MM.1S (cell line): ENCODE data around the gene GNAL.

Experiments
- DNase-seq: peaks from one replicate; pipeline ENCODE4 v3.0.0-alpha.2; 2015
- H2AFZ ChIP-seq: fragments of 300-600 bp; sonication (generic); 2 replicates; pipeline ENCODE4 v1.6.0; 2016; ENCODE audit warnings: antibody characterized with exemption, low read length
- H3F3A ChIP-seq: fragments of 300-600 bp; sonication (generic); 2 replicates; pipeline ENCODE4 v1.6.1; 2016; ENCODE audit warnings: mild to moderate bottlenecking, antibody characterized with exemption, low read length, moderate library complexity, mixed read lengths; ENCODE audit not compliant: insufficient read depth
- H3K27ac ChIP-seq: fragments of 300-600 bp; sonication (generic); 2 replicates; pipeline ENCODE4 v1.5.1; 2016; ENCODE audit warnings: mild to moderate bottlenecking, low read length
- H3K27me3 ChIP-seq: fragments of 300-600 bp; sonication (generic); replicated peaks from 2 replicates; pipeline ENCODE4 v1.6.0; 2016; ENCODE audit warnings: low read length; ENCODE audit not compliant: insufficient read depth
- H3K36me3 ChIP-seq: fragments of 300-600 bp; sonication (generic); replicated peaks from 2 replicates; pipeline ENCODE4 v1.6.1; 2016; ENCODE audit warnings: mild to moderate bottlenecking, low read length, mixed read lengths; ENCODE audit not compliant: insufficient read depth
- H3K4me1 ChIP-seq: fragments of 300-600 bp; sonication (generic); 2 replicates; pipeline ENCODE4 v1.6.1; 2016; ENCODE audit warnings: low read length, mixed read lengths
- H3K4me2 ChIP-seq: fragments of 300-600 bp; sonication (generic); 2 replicates; pipeline ENCODE4 v1.6.0; 2016; ENCODE audit warnings: low read depth, low read length
- H3K4me3 ChIP-seq: fragments of 300-600 bp; sonication (generic); 2 replicates; pipeline ENCODE4 v1.5.1; 2016; ENCODE audit warnings: low read length, mixed read lengths
- H3K79me2 ChIP-seq: fragments of 300-600 bp; sonication (generic); 2 replicates; pipeline ENCODE4 v1.6.1; 2016; ENCODE audit warnings: mixed run types, low read length, mixed read lengths
- H3K9ac ChIP-seq: fragments of 300-600 bp; sonication (generic); 2 replicates; pipeline ENCODE4 v1.6.1; 2016; ENCODE audit warnings: low read length, mixed read lengths
- H3K9me2 ChIP-seq: fragments of 300-600 bp; sonication (generic); replicated peaks from 2 replicates; pipeline ENCODE4 v1.6.1; 2016; ENCODE audit warnings: mild to moderate bottlenecking, low read length, mixed read lengths; ENCODE audit not compliant: insufficient read depth
- H3K9me3 ChIP-seq: fragments of 300-600 bp; sonication (generic); replicated peaks from 2 replicates; pipeline ENCODE4 v1.6.1; 2016; ENCODE audit warnings: mild to moderate bottlenecking, low read length, mixed read lengths; ENCODE audit not compliant: insufficient read depth
- H4K20me1 ChIP-seq: fragments of 300-600 bp; sonication (generic); 2 replicates; pipeline ENCODE4 v1.6.1; 2016; ENCODE audit warnings: mild to moderate bottlenecking, low read length, moderate library complexity, mixed read lengths; ENCODE audit not compliant: insufficient read depth
- CTCF ChIP-seq: fragments of 300-600 bp; sonication (generic); IDR thresholded peaks from 2 replicates; pipeline ENCODE4 v1.5.1; 2016; ENCODE audit warnings: antibody characterized with exemption, low read length, mixed read lengths
- EZH2 ChIP-seq: fragments of 300-600 bp; sonication (generic); optimal IDR thresholded peaks from 2 replicates; pipeline ENCODE3; 2017; ENCODE audit warnings: low read depth, mild to moderate bottlenecking, antibody characterized with exemption, low read length, mixed read lengths
- EZH2phosphoT487 ChIP-seq: fragments of 300-600 bp; sonication (generic); IDR thresholded peaks from 2 replicates; pipeline ENCODE4 v1.6.1; 2018; ENCODE audit warnings: antibody characterized with exemption, low read length

Gene GNAL

GRCh38 chr18:11669271-11669947 lies 19.7 kb upstream of the GNAL start:
- Histone ChIP-seq H3K9me2 (no peaks in the 10 kb centered on the region), H3F3A (no peaks in the 10 kb centered on the region), H3K4me3 (no peak overlapping the region), H3K4me1 (no peaks in the 10 kb centered on the region), H4K20me1 (no peaks in the 10 kb centered on the region), H3K9ac (no peak overlapping the region), H3K27ac (no peak overlapping the region), H3K79me2 (no peaks in the 10 kb centered on the region), H3K36me3 (no peaks in the 10 kb centered on the region), H3K4me2 (no peak overlapping the region), H3K27me3 (no peaks in the 10 kb centered on the region), H2AFZ (no peak overlapping the region), H3K9me3 (no peaks in the 10 kb centered on the region)
- no peak for DNase-seq
- TF ChIP-seq EZH2 = no peak
- no peak for TF ChIP-seq CTCF
- no peak for TF ChIP-seq EZH2phosphoT487

- no peak overlapping the region for H3K4me2 ChIP-seq
- no peak for DNase-seq
- no peaks in the 10 kb centered on the region for H3K79me2 ChIP-seq
- H3K27ac ChIP-seq = no peak overlapping the region
- H3K9me3 ChIP-seq = no peaks in the 10 kb centered on the region
- TF ChIP-seq EZH2 = no peak
- TF ChIP-seq CTCF = no peak
- no peak for TF ChIP-seq EZH2phosphoT487
- no peak overlapping the region for H2AFZ ChIP-seq
- no peaks in the 10 kb centered on the region for H3K9me2 ChIP-seq
- H3K4me3 ChIP-seq = no peak overlapping the region
- no peaks in the 10 kb centered on the region for H4K20me1 ChIP-seq
- no peaks in the 10 kb centered on the region for H3F3A ChIP-seq
- H3K4me1 ChIP-seq = no peaks in the 10 kb centered on the region
- no peaks in the 10 kb centered on the region for H3K36me3 ChIP-seq
- no peaks in the 10 kb centered on the region for H3K27me3 ChIP-seq
- H3K9ac ChIP-seq = no peak overlapping the region
Observed at GRCh38 chr18:11669948-11670275, 19.2 kb upstream of the GNAL start.

GRCh38 chr18:11671156-11671555 lies 17.9 kb upstream of the GNAL start:
- H3K9me2 ChIP-seq = no peaks in the 10 kb centered on the region

More at GRCh38 chr18:11671156-11671555, 17.9 kb upstream of the GNAL start:
- H2AFZ ChIP-seq = no peak overlapping the region
- no peak overlapping the region for H3K9ac ChIP-seq
- H3K9me3 ChIP-seq = no peaks in the 10 kb centered on the region
- no peaks in the 10 kb centered on the region for H4K20me1 ChIP-seq
- no peak for TF ChIP-seq CTCF
- H3K79me2 ChIP-seq = no peaks in the 10 kb centered on the region
- no peak overlapping the region for H3K4me3 ChIP-seq
- H3K36me3 ChIP-seq = no peaks in the 10 kb centered on the region
- no peaks in the 10 kb centered on the region for H3F3A ChIP-seq
- DNase-seq = no peak
- no peak overlapping the region for H3K27ac ChIP-seq
- H3K4me1 ChIP-seq = no peaks in the 10 kb centered on the region
- no peak overlapping the region for H3K4me2 ChIP-seq
- no peaks in the 10 kb centered on the region for H3K27me3 ChIP-seq
